Neural cell (in vitro differentiated cells): ENCODE results near the gene AOAH.

Experiments used
- CTCF ChIP-seq: fragments of 450-650 bp; IDR thresholded peaks from 2 replicates; pipeline ENCODE4 v1.5.1; 2014; ENCODE audit warnings: antibody characterized with exemption, mild to moderate bottlenecking, moderate library complexity; ENCODE audit not compliant: poor library complexity, severe bottlenecking
- EP300 ChIP-seq: fragments of 450-650 bp; conservative IDR thresholded peaks from 2 replicates; pipeline ENCODE4 v1.6.1; 2014; ENCODE audit warnings: antibody characterized with exemption, mild to moderate bottlenecking, moderate library complexity; ENCODE audit not compliant: poor library complexity, severe bottlenecking
- EZH2 ChIP-seq: fragments of 200-600, 300-800 bp; shearing (Covaris generic), sonication (generic); IDR thresholded peaks from 2 replicates; pipeline ENCODE4 v1.6.1; 2014; ENCODE audit warnings: antibody characterized with exemption, low read length, borderline replicate concordance, mild to moderate bottlenecking; ENCODE audit not compliant: insufficient read depth, poor library complexity, severe bottlenecking
- MXI1 ChIP-seq: fragments of 450-650 bp; conservative IDR thresholded peaks from 2 replicates; pipeline ENCODE4 v1.6.1; 2014; ENCODE audit warnings: antibody characterized with exemption, mild to moderate bottlenecking; ENCODE audit not compliant: poor library complexity, severe bottlenecking
- POLR2AphosphoS5 ChIP-seq: IDR thresholded peaks from 2 replicates; pipeline ENCODE4 v1.6.1; 2012
- RAD21 ChIP-seq: fragments of 450-650 bp; conservative IDR thresholded peaks from 2 replicates; pipeline ENCODE4 v1.6.1; 2014; ENCODE audit warnings: antibody characterized with exemption, mild to moderate bottlenecking, moderate library complexity
- REST ChIP-seq: IDR thresholded peaks from 2 replicates; pipeline ENCODE4 v1.6.1; 2012; ENCODE audit warnings: borderline replicate concordance
- SMC3 ChIP-seq: fragments of 450-650 bp; conservative IDR thresholded peaks from 2 replicates; pipeline ENCODE4 v1.6.1; 2014; ENCODE audit warnings: antibody characterized with exemption, mild to moderate bottlenecking, moderate library complexity; ENCODE audit not compliant: poor library complexity

- TF ChIP-seq CTCF (no peak), RAD21 (no peak), EP300 (no peak), REST (no peak), MXI1 (no peak), EZH2 (no peak), SMC3 (no peak), POLR2AphosphoS5 (no peak)
Observed at GRCh38 chr7:36464271-36464670, 260.0 kb downstream of the AOAH start.
